Activated T-cell treated with anti-CD3 and anti-CD28 coated beads, Interleukin-2, amount 50 U/mL, for 72 hours (primary cell): ENCODE data around the gene EIF4G3. TPM values are rescaled to one million over a fixed set of nuclear protein-coding genes. Genes with fewer than 3 reads are reported as not detected.
"Not testable (repeated sequence)": the region's sequence is repeated elsewhere in the genome, so short reads cannot be mapped to it uniquely, and the experiment has no call there.

Experiments
- ATAC-seq, 2 donors: fragments of 150-1000 bp; cut with Tn5 transposase; replicated peaks in 1 of 2; 2 replicates each; pipeline ENCODE4 v1.10.0; 2021; ENCODE audit warnings: moderate library complexity in 2 of 2, mild to moderate bottlenecking in 1 of 2
- DNase-seq, 2 donors: peaks; one replicate each; pipeline ENCODE4 v3.0.0; 2021 to 2022; ENCODE audit warnings: mixed read lengths in 1 of 2
- H3K27ac Mint-ChIP-seq: one replicate; pipeline ENCODE4 v1.8.0; 2022; ENCODE audit warnings: mild to moderate bottlenecking, moderate library complexity, mixed read lengths
- H3K27me3 Mint-ChIP-seq: one replicate; pipeline ENCODE4 v1.8.0; 2022; ENCODE audit warnings: low read depth, mixed read lengths
- H3K36me3 Mint-ChIP-seq, 2 donors: one replicate each; pipeline ENCODE4 v1.8.0; 2022; ENCODE audit warnings: mixed read lengths in 2 of 2, mild to moderate bottlenecking in 1 of 2; ENCODE audit not compliant: insufficient read depth in 2 of 2
- H3K4me1 Mint-ChIP-seq: one replicate; pipeline ENCODE4 v1.8.0; 2022; ENCODE audit warnings: low read depth, mixed read lengths
- H3K4me3 Mint-ChIP-seq, 2 donors: one replicate each; pipeline ENCODE4 v1.8.0; 2022; ENCODE audit warnings: mild to moderate bottlenecking in 2 of 2, mixed read lengths in 2 of 2, moderate library complexity in 2 of 2
- H3K9me3 Mint-ChIP-seq, 2 donors: one replicate each; pipeline ENCODE4 v1.8.0; 2022; ENCODE audit warnings: mixed read lengths in 2 of 2
- total RNA-seq, 2 donors: library from RNA; stranded (reverse); gene quantifications; one replicate each; pipeline ENCODE4 v1.2.3, GENCODE V29; 2022

EIF4G3 gene
- total RNA-seq, 2 donors from 2014 or later: 33.3 to 36.3 TPM

DNA sequence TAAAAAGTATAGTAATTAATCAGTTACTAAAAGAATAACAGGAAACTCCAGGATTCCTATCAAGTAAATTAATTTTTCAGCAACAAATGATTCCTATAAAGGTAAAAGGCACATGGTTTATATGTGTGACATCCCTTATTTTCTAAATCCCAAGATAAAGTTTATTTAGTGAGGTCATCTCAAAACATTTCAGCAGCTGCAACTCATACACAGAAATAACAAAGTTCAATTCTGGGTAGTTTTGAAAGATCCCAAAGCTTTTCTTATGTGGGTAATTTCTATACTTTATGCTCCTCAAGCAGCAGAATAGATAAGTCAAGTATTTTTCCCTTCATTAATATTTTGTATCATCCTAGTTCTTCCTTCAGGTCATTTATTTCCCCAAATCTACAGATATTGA, 117.7 kb downstream of the EIF4G3 start:
- Mint-ChIP-seq H3K4me3 (no peak overlapping the region), H3K27me3 (no peaks in the 10 kb centered on the region), H3K36me3 (peaks cover 0 to 2% of the 10 kb centered on the region in 2 donors), H3K27ac (no peak overlapping the region), H3K4me1 (no peaks in the 10 kb centered on the region), H3K9me3 (no peaks in the 10 kb centered on the region)
- ATAC-seq (no peak), DNase-seq (no peak)

DNA sequence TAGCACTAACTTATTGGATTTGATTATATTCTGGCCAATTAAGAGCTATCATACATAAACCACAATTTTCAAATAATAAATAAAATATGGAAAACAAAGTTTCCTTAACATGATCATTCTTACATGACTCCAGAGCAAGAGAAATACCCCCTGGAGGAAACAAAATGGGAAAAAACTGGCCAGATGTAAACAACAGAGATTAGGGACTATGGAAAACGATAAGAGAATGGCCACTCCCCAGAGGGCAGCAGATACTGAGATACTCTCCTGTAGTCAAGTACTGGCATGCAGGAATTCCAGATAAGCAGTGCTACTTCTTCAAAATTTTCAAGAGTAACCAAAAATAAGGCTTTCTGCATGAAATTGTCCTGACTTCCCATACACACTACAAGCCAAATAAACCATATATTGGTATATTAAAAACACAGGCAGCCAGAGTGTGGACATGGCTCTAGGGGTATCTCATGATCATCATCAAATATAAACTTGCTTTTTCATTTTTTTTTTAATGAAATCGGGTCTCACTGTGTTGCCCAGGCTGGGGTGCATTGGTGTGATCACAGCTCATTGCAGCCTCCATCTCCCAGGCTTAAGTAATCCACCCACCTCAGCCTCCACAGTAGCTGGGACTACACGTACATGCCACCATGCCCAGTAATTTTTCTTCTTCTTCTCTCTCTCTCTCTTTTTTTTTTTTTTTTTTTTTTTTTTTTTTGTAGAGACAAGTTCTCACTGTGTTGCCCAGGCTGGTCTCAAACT, 118.5 kb downstream of the EIF4G3 start:
- Mint-ChIP-seq H3K36me3 (peaks cover 0 to 2% of the 10 kb centered on the region in 2 donors), H3K9me3 (no peaks in the 10 kb centered on the region), H3K27me3 (no peaks in the 10 kb centered on the region), H3K27ac (peak overlapping the region; percentile 33), H3K4me1 (no peaks in the 10 kb centered on the region), H3K4me3 (no peak overlapping the region)
- ATAC-seq: no peak
- DNase-seq: no peak

DNA sequence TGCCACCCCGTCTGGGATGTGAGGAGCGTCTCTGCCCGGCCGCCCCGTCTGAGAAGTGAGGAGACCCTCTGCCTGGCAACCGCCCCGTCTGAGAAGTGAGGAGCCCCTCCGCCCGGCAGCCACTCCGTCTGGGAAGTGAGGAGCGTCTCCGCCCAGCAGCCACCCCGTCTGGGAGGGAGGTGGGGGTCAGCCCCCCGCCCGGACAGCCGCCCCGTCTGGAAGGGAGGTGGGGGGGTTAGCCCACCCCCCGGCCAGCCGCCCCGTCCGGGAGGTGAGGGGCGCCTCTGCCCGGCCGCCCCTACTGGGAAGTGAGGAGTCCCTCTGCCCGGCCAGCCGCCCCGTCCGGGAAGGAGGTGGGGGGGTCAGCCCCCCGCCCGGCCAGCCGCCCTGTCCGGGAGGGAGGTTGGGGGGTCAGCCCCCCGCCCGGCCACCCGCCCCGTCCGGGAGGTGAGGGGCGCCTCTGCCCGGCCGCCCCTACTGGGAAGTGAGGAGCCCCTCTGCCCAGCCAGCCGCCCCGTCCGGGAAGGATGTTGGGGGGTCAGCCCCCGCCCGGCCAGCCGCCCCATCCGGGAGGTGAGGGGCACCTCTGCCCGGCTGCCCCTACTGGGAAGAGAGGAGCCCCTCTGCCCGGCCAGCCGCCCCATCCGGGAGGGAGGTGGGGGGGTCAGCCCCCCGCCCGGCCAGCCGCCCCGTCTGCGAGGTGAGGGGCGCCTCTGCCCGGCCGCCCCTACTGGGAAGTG, 123.3 kb downstream of the EIF4G3 start:
- ATAC-seq, H3K9me3 Mint-ChIP-seq, H3K4me3 Mint-ChIP-seq, H3K4me1 Mint-ChIP-seq, H3K36me3 Mint-ChIP-seq, H3K27me3 Mint-ChIP-seq, H3K27ac Mint-ChIP-seq, DNase-seq: not testable (repeated sequence)

GRCh38 chr1:21052034-21052433, 124.7 kb downstream of the EIF4G3 start:
- no peaks in the 10 kb centered on the region for H3K4me1 Mint-ChIP-seq
- no peak for DNase-seq
- no peak for ATAC-seq
- no peak overlapping the region for H3K27ac Mint-ChIP-seq
- H3K4me3 Mint-ChIP-seq: no peak overlapping the region
- no peaks in the 10 kb centered on the region for H3K9me3 Mint-ChIP-seq
- no peaks in the 10 kb centered on the region for H3K27me3 Mint-ChIP-seq
- no peaks in the 10 kb centered on the region for H3K36me3 Mint-ChIP-seq

DNA sequence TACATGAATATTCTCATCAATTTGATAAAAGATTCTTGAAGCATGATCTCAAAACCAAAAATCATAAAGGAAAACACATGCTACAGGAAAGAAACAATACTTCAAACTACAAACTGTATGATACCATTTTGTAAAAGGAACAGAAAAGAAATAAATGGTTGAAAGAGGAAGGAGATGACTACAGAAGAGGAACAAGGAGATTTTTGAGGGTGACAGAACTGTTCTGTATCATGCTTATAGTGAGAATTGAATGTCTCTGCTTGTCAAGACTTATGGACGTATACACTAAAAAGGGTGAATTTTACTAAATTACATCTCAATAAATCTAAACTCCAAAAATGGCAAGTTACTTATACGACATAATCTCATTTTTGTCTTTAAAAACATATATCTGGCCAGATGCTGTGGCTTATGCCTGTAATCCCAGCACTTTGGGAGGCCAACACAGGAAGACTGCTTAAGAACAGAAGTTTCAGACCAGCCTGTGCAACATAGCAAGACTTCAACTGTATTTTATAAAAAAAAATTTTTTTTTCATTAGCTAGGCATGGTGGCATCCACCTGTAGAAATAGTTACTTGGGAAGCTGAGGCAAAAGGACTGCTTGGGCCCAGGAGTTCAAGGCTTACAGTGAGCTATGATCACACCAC, 125.4 kb downstream of the EIF4G3 start:
- no peak for ATAC-seq
- Mint-ChIP-seq H3K27ac (no peak overlapping the region), H3K36me3 (no peaks in the 10 kb centered on the region), H3K4me3 (no peak overlapping the region), H3K9me3 (no peaks in the 10 kb centered on the region), H3K4me1 (no peaks in the 10 kb centered on the region), H3K27me3 (no peaks in the 10 kb centered on the region)
- DNase-seq: no peak

GRCh38 chr1:21050031-21050430, 126.7 kb downstream of the EIF4G3 start:
- no peaks in the 10 kb centered on the region for H3K36me3 Mint-ChIP-seq
- H3K27ac Mint-ChIP-seq: no peak overlapping the region
- no peaks in the 10 kb centered on the region for H3K27me3 Mint-ChIP-seq
- no peak for ATAC-seq
- no peaks in the 10 kb centered on the region for H3K4me1 Mint-ChIP-seq
- no peak overlapping the region for H3K4me3 Mint-ChIP-seq
- no peaks in the 10 kb centered on the region for H3K9me3 Mint-ChIP-seq
- DNase-seq: no peak

DNA sequence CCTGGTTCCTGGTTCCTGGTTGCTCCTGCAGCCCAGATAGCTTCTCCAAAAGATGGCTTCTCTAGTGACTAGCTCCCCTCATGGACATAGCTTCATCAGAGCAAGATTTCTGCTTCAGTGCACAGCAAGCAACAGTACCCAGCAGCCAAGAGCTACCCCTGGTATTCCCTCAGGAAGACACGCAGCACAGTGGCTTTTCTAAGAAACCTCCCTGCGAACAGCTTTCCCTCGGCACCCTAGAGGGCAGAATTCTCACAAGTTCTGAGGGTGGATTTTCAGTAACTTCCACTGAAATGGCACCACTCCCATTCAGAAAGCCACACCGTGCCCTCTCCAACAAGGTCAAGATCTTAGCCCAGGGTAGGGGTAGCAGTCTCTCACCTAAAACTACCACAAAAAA, 128.2 kb downstream of the EIF4G3 start:
- no peak for ATAC-seq
- no peak for DNase-seq
- no peaks in the 10 kb centered on the region for H3K4me1 Mint-ChIP-seq
- no peak overlapping the region for H3K27ac Mint-ChIP-seq
- H3K9me3 Mint-ChIP-seq: no peaks in the 10 kb centered on the region
- peaks cover 0 to 3% of the 10 kb centered on the region in 2 donors for H3K36me3 Mint-ChIP-seq
- H3K27me3 Mint-ChIP-seq: no peaks in the 10 kb centered on the region
- no peak overlapping the region for H3K4me3 Mint-ChIP-seq

DNA sequence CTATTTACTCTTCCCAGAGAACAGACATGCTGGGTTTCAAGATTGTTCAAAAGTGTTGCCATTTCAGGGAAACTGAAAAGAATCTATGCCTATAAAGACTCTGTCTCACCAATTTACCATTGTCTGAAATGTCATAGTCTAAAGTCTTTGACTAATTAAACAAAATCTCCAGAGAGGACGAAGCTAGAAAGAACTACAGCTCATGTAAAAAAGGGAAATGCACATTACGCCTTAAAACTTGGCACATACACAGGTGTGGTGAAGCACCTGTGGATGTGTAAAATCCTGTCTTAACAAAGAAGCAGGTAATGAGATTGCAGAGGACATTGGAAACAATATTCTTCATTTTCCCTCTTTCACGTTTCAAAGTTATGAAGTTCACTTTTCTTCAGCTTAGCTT, 130.6 kb downstream of the EIF4G3 start:
- DNase-seq (no peak), ATAC-seq (no peak)
- Mint-ChIP-seq H3K36me3 (peaks cover 0 to 7% of the 10 kb centered on the region in 2 donors), H3K27me3 (no peaks in the 10 kb centered on the region), H3K4me1 (peaks cover 4% of the 10 kb centered on the region), H3K4me3 (no peak overlapping the region), H3K27ac (no peak overlapping the region), H3K9me3 (no peaks in the 10 kb centered on the region)

- peaks cover 0 to 7% of the 10 kb centered on the region in 2 donors for H3K36me3 Mint-ChIP-seq
- H3K4me1 Mint-ChIP-seq: peaks cover 4% of the 10 kb centered on the region
- no peak overlapping the region for H3K27ac Mint-ChIP-seq
- DNase-seq: no peak
- H3K27me3 Mint-ChIP-seq: no peaks in the 10 kb centered on the region
- no peak overlapping the region for H3K4me3 Mint-ChIP-seq
- no peaks in the 10 kb centered on the region for H3K9me3 Mint-ChIP-seq
- no peak for ATAC-seq
These were observed 131.3 kb downstream of the EIF4G3 start for GRCh38 chr1:21045351-21045750.

DNA sequence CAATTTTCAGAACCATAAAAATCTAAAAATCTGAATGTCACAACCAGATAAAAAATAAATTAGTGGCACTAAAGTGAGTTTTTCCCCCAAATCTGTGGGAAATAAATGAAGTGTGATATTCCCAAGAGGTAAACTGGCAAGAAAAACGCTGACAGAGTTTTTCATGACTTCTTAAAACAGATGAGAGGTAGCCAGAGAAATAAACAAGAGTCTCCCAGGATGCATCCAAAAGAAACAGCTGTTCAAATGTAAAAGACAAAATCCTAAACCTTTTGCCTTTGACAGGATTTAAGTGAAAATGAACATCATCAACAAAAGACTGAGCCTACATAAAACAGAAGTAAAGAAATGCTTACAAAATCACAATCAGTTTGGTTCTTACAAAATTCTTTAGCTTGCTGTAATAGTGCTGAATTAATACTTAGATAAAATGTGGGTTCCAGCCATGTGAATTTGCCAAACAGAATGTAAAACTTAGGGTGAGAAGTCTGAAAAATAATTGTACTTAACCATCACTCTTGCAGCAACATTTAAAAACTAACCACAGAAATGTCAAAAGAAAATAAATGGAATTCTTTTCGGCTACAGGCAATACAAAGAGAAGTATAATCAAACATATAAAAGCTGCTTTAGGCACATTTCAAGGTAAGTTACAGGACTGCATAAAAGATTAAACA, 133.6 kb downstream of the EIF4G3 start:
- Mint-ChIP-seq H3K27ac (no peak overlapping the region), H3K36me3 (peaks cover 0 to 7% of the 10 kb centered on the region in 2 donors), H3K4me1 (peaks cover 4% of the 10 kb centered on the region), H3K27me3 (no peaks in the 10 kb centered on the region), H3K4me3 (no peak overlapping the region), H3K9me3 (no peaks in the 10 kb centered on the region)
- DNase-seq (no peak), ATAC-seq (no peak)

DNA sequence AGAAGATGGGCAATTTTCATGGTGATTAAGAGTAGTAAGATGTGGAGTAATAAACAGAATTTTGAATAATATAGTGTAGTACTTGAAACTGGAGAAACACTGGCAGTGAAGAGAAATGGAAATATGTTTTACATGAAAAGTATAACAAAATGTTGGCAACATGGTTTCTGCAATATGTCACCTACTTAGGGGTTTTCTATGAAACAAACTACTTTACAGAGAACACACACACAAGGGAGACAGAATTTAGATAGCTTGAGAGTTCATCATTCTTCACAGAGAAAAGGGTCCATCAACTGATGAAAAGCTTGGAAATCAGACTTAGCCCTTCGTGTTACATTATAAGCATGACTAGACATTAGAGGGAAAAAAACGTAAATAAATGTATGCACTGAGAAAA, 135.2 kb downstream of the EIF4G3 start:
- Mint-ChIP-seq H3K9me3 (no peaks in the 10 kb centered on the region), H3K4me3 (no peak overlapping the region), H3K4me1 (peaks cover 4% of the 10 kb centered on the region), H3K36me3 (peaks cover 0 to 7% of the 10 kb centered on the region in 2 donors), H3K27me3 (no peaks in the 10 kb centered on the region), H3K27ac (peak overlapping the region; percentile 1)
- no peak for ATAC-seq
- no peak for DNase-seq

GRCh38 chr1:21037091-21037490, 139.6 kb downstream of the EIF4G3 start:
- H3K27ac Mint-ChIP-seq: no peak overlapping the region
- no peaks in the 10 kb centered on the region for H3K27me3 Mint-ChIP-seq
- H3K36me3 Mint-ChIP-seq: no peaks in the 10 kb centered on the region
- no peak for ATAC-seq
- no peak for DNase-seq
- H3K9me3 Mint-ChIP-seq: no peaks in the 10 kb centered on the region
- peaks cover 12% of the 10 kb centered on the region for H3K4me1 Mint-ChIP-seq
- no peak overlapping the region for H3K4me3 Mint-ChIP-seq

DNA sequence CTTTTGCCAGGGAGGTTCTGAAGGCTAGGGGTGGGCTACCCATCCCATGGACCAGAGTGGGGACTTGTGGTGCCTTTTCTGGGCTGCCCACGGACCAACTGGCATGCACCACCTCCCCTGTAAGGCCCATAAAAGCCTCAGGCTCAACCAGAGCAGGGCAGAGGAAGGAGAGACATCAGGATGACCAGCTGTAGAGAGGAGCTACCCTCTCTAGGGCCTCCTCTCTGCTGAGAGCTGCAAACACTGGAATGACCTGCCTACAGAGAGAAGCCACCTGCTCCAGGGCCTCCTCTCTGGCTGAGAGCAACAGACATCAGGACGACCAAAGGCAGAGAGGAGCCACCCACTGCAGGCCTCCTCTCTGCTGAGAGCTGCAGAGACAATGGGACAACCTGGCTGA, 140.9 kb downstream of the EIF4G3 start:
- Mint-ChIP-seq H3K4me3 (no peak overlapping the region), H3K27ac (no peak overlapping the region)
- no peak for ATAC-seq

More for the DNA sequence above, 140.9 kb downstream of the EIF4G3 start:
- no peak for DNase-seq
- Mint-ChIP-seq H3K27me3 (no peaks in the 10 kb centered on the region), H3K36me3 (peaks cover 0 to 3% of the 10 kb centered on the region in 2 donors), H3K4me1 (peaks cover 7% of the 10 kb centered on the region), H3K9me3 (no peaks in the 10 kb centered on the region)
